Brain microvascular endothelial cell (primary cell): ENCODE results near the gene P2RX1.

Experiments
- DNase-seq: peaks from one replicate; pipeline ENCODE4 v3.0.0-alpha.2; 2020
- H3K27ac ChIP-seq: fragments of 250-450 bp; sonication (Bioruptor Pico); 2 replicates; pipeline ENCODE4 v1.5.1; 2020; ENCODE audit warnings: mild to moderate bottlenecking, moderate library complexity
- H3K27me3 ChIP-seq: fragments of 250-450 bp; sonication (Bioruptor Pico); replicated peaks from 2 replicates; pipeline ENCODE4 v1.5.1; 2020; ENCODE audit warnings: mild to moderate bottlenecking
- H3K36me3 ChIP-seq: fragments of 250-450 bp; sonication (Bioruptor Pico); replicated peaks from 2 replicates; pipeline ENCODE4 v1.5.1; 2020; ENCODE audit warnings: mild to moderate bottlenecking
- H3K4me3 ChIP-seq: 2 replicates; pipeline ENCODE4 v1.5.1; 2011; ENCODE audit warnings: low read depth, mild to moderate bottlenecking, control low read depth, low read length, moderate library complexity
- CTCF ChIP-seq: IDR thresholded peaks from 2 replicates; pipeline ENCODE4 v1.5.1; 2011; ENCODE audit warnings: low read depth, mild to moderate bottlenecking, moderate library complexity, low read length, control low read depth, inconsistent platforms; ENCODE audit errors: missing control alignments
- in situ Hi-C: cut with HindIII; loops from 2 replicates; pipeline ENCODE4 v1.10.0; 2017; ENCODE audit warnings: low sequenced_read_pairs, low pct_ligation_motif_present

Gene P2RX1

GRCh38 chr17:3882276-3882675 lies 34.0 kb downstream of the P2RX1 start:
- DNase-seq: no peak
- H3K27me3 ChIP-seq: no peaks in the 10 kb centered on the region
- no peak overlapping the region for H3K4me3 ChIP-seq
- in situ Hi-C loops: no loop called here
- H3K27ac ChIP-seq: no peak overlapping the region
- TF ChIP-seq CTCF: no peak
- peaks cover 4% of the 10 kb centered on the region for H3K36me3 ChIP-seq

- in situ Hi-C loops: no loop called here
- Histone ChIP-seq H3K36me3 (peaks cover 4% of the 10 kb centered on the region), H3K27me3 (no peaks in the 10 kb centered on the region), H3K4me3 (no peak overlapping the region), H3K27ac (no peak overlapping the region)
- DNase-seq: no peak
- TF ChIP-seq CTCF: no peak
Observed at GRCh38 chr17:3880983-3881382, 35.3 kb downstream of the P2RX1 start.

DNA sequence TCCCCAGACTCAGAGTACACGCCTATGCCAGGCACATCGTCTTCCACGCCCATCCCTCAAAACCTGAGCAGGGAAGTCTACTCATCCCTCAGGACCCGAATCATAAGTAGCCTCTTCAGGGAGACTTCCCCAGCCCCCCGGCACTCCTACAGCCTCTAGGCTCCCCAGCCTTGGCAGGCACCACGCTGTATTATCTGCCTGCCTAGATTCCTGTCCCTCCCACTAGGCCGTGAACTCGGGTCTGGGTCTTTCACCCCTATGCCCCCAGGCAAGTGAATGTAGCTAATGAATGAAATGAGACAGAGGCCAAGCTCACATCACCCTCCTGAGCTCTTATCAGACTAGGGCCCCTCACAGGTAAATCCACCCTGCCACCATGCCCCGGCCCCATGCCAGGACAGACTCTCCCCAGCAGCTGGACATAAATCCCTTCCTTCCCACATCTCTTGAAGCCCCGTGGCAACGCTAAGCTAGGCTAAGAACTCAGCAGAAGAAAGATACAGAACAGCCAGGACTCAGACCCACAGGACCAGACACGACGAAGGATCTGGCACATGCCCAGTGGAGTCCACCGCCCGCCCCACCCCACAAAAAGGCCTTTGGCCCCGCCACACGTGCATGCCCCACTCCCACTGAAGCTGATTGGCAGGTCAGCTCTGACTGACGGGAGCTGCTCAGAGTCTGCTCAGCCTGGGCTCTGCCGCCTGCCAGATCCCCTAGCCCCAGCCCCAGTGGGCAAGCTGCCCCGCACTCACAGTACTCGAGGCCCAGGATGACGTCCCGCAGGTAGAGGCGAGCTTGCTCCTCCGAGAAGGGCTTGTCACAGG lies 36.5 kb downstream of the P2RX1 start:
- H3K36me3 ChIP-seq: peaks cover 4% of the 10 kb centered on the region
- DNase-seq: no peak
- no peak overlapping the region for H3K27ac ChIP-seq
- TF ChIP-seq CTCF: no peak
- in situ Hi-C loops: no loop called here
- no peaks in the 10 kb centered on the region for H3K27me3 ChIP-seq
- no peak overlapping the region for H3K4me3 ChIP-seq

- H3K27ac ChIP-seq: no peak overlapping the region
- no peak overlapping the region for H3K4me3 ChIP-seq
- peaks cover 2% of the 10 kb centered on the region for H3K36me3 ChIP-seq
- no peak for TF ChIP-seq CTCF
- DNase-seq: peak; percentile 35
- no peaks in the 10 kb centered on the region for H3K27me3 ChIP-seq
- in situ Hi-C loops: no loop called here
Observed at GRCh38 chr17:3879186-3879585, 37.1 kb downstream of the P2RX1 start.

GRCh38 chr17:3877220-3877619 lies 39.0 kb downstream of the P2RX1 start:
- no peak for DNase-seq
- H3K27me3 ChIP-seq: no peaks in the 10 kb centered on the region
- in situ Hi-C loops: no loop called here
- H3K4me3 ChIP-seq: no peak overlapping the region
- H3K36me3 ChIP-seq: peaks cover 5% of the 10 kb centered on the region
- no peak for TF ChIP-seq CTCF
- H3K27ac ChIP-seq: no peak overlapping the region

GRCh38 chr17:3875317-3875716 lies 40.9 kb downstream of the P2RX1 start:
- peaks cover 5% of the 10 kb centered on the region for H3K36me3 ChIP-seq
- DNase-seq: no peak
- no peak overlapping the region for H3K4me3 ChIP-seq
- no peaks in the 10 kb centered on the region for H3K27me3 ChIP-seq
- no peak overlapping the region for H3K27ac ChIP-seq
- TF ChIP-seq CTCF: no peak
- in situ Hi-C loops: no loop called here
